Thoracic aorta (tissue), 2 donors: ENCODE results near the gene ALAD. TPM values are rescaled to one million over a fixed set of nuclear protein-coding genes. Genes with fewer than 3 reads are reported as not detected.

Experiments used
- ATAC-seq: fragments of 150-250 bp; one replicate; pipeline ENCODE4 v1.8.0; 2017; ENCODE audit warnings: low read depth; ENCODE audit not compliant: insufficient number of reproducible peaks, low FRiP score
- DNase-seq: peaks from one replicate; pipeline ENCODE4 v3.0.0-alpha.2; 2020; ENCODE audit warnings: low spot score
- H3K27ac ChIP-seq, 2 donors: fragments of 200-600 bp; sonication (generic); 1 replicate in 1 of 2; 2 replicates in 1 of 2; pipeline ENCODE4 v1.5.1; 2016; ENCODE audit warnings: mild to moderate bottlenecking in 2 of 2, moderate library complexity in 2 of 2
- H3K27me3 ChIP-seq: fragments of 200-600 bp; sonication (generic); replicated peaks from 2 replicates; pipeline ENCODE4 v1.6.0; 2016; ENCODE audit warnings: mild to moderate bottlenecking; ENCODE audit not compliant: insufficient read depth
- H3K36me3 ChIP-seq: fragments of 200-600 bp; sonication (generic); one replicate; pipeline ENCODE4 v1.5.1; 2016
- H3K4me1 ChIP-seq, 2 donors: fragments of 200-600 bp; sonication (generic); 1 replicate in 1 of 2; 2 replicates in 1 of 2; pipeline versions ENCODE4 v1.5.1 to v1.6.0; 2016; ENCODE audit warnings: low read depth in 2 of 2, mild to moderate bottlenecking in 1 of 2; ENCODE audit not compliant: control insufficient read depth in 1 of 2
- H3K4me3 ChIP-seq: fragments of 200-600 bp; sonication (generic); 2 replicates; pipeline ENCODE4 v1.5.1; 2016; ENCODE audit warnings: mild to moderate bottlenecking
- H3K9me3 ChIP-seq: fragments of 200-600 bp; sonication (generic); 2 replicates; pipeline ENCODE4 v1.5.1; 2016
- total RNA-seq, 2 donors: library from RNA; depleted of rRNA; stranded (reverse); fragments of >200 nt; gene quantifications; one replicate each; pipeline versions ENCODE4 v1.1.0 to v1.2.3, GENCODE V29; 2016
- TF ChIP-seq, protein P1 (sequence below): fragments of 200-600 bp; sonication (generic); IDR thresholded peaks from one replicate; pipeline ENCODE4 v1.5.1; 2019; ENCODE audit warnings: antibody characterized with exemption

ALAD gene
- total RNA-seq, 2 donors from 2014 or later: 23.0 to 26.0 TPM

DNA sequence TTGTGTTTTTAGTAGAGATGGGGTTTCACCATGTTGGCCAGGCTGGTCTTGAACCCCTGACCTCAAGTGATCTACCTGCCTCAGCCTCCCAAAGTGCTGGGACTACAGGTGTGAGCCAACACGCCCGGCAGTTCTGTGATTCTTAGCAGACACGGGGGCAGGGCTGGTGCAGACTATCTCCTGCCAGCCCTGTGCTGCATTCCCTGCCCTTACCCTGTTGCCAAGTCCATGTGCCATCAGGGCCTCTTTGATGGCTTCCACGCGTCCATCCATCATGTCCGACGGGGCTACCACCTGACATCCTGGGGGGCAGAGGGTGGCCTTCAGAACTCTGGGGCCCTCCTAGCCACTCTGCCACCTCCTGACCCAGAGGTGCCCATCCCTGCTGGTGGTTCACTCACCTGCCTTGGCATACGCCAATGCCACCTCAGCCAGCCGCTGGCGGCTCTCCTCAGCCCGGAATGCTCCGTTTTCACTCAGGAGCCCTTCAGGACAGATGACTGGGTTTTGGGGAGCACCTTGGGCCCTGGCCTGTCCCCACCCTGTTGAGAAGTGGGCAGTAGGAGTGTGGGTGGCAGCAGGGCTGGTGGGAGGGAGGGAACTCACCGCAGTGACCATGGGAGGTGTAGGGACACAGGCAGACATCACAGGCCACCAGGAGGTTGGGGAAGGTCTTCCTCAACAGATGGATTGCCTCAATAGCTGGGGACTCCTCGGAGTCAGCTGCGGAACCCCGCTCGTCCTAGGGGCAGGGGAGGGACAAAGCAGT, 10.7 kb downstream of the ALAD start:
- TF ChIP-seq, protein P1, sequence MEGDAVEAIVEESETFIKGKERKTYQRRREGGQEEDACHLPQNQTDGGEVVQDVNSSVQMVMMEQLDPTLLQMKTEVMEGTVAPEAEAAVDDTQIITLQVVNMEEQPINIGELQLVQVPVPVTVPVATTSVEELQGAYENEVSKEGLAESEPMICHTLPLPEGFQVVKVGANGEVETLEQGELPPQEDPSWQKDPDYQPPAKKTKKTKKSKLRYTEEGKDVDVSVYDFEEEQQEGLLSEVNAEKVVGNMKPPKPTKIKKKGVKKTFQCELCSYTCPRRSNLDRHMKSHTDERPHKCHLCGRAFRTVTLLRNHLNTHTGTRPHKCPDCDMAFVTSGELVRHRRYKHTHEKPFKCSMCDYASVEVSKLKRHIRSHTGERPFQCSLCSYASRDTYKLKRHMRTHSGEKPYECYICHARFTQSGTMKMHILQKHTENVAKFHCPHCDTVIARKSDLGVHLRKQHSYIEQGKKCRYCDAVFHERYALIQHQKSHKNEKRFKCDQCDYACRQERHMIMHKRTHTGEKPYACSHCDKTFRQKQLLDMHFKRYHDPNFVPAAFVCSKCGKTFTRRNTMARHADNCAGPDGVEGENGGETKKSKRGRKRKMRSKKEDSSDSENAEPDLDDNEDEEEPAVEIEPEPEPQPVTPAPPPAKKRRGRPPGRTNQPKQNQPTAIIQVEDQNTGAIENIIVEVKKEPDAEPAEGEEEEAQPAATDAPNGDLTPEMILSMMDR: no peak
- Histone ChIP-seq H3K27me3 (no peaks in the 10 kb centered on the region), H3K36me3 (peaks cover 40% of the 10 kb centered on the region), H3K9me3 (no peaks in the 10 kb centered on the region), H3K27ac (no peak overlapping the region), H3K4me1 (no peaks in the 10 kb centered on the region), H3K4me3 (no peak overlapping the region)
- ATAC-seq: no peak
- DNase-seq: no peak

DNA sequence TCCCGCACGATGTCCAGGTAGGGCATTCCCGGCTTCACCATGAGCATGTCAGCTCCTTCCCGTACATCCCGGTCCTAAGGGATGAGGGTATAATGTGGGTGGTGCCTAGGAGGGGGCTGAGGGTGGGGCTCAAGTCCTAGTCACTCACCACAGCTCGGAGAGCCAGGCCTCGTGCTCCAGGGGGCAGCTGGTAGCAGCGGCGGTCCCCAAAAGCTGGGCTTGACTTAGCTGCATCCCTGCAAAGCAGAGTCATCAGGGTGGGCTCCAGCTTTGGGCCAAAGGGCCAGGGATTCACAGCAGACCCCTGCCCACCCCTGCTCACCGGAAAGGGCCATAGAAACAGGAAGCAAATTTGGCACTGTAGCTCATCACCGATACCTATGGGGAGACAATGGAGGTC, 11.6 kb downstream of the ALAD start:
- ATAC-seq (no peak), DNase-seq (no peak)
- Histone ChIP-seq H3K4me3 (no peak overlapping the region), H3K4me1 (no peaks in the 10 kb centered on the region), H3K36me3 (peaks cover 40% of the 10 kb centered on the region), H3K9me3 (no peaks in the 10 kb centered on the region), H3K27ac (no peak overlapping the region), H3K27me3 (no peaks in the 10 kb centered on the region)
- TF ChIP-seq, protein P1: no peak

DNA sequence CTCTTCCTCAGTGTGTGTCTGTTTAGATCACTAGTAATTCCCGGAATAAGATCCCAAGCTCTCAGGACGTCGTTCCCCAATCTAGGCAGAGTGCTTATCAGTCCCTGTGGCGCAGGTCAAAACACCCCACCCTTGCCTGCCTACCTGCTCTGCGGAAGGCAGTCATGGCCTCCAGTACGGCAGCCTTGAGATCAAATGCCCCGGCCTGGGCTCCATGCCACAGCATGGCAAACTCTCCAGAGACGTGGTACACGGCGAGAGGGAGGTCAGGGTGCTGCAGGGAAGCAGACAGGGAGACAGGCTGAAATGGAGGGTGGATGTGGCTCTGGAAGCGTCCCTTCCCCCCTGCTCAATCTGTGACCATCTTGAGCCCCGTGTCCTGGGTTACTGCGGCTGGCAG, 12.3 kb downstream of the ALAD start:
- TF ChIP-seq, protein P1: no peak
- Histone ChIP-seq H3K27ac (no peak overlapping the region), H3K4me1 (no peaks in the 10 kb centered on the region), H3K27me3 (no peaks in the 10 kb centered on the region), H3K9me3 (no peaks in the 10 kb centered on the region), H3K36me3 (peaks cover 40% of the 10 kb centered on the region), H3K4me3 (no peak overlapping the region)
- no peak for ATAC-seq
- DNase-seq: no peak

DNA sequence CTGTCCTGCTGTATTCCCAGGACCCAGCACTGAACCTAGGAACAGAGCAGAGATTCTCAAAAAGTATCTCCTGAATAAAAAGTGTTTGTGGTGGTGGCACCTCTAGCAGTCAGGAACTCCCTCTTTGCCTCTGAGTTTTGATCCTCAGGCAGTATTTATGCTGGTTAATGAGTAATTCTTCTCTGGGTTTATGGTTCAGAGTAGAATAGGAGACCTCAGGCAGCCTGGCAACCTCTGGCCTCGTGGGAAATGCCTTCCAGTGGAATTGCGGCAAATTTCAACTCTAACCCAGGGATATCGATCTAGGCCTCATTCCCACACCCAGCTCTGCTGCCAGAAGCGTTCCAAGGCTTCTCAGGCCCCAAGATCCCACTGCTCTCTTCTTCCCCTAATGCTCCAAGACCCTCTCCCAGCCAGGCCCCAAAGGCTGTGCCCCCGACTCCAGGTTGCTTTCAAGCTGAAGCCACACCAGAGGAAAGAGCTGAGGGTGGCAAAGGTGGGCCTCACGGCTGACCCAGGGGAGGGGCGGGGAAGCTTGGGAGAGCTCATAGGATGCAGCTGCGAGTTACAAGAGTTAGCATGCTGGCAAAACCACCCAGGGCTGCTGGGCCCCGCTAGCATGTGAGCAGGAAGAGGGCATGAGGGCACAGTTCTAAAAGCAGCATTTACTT, 13.4 kb downstream of the ALAD start:
- Histone ChIP-seq H3K9me3 (no peaks in the 10 kb centered on the region), H3K36me3 (peaks cover 40% of the 10 kb centered on the region), H3K27ac (no peak overlapping the region), H3K4me1 (no peaks in the 10 kb centered on the region), H3K4me3 (no peak overlapping the region), H3K27me3 (no peaks in the 10 kb centered on the region)
- TF ChIP-seq, protein P1: no peak
- ATAC-seq (no peak), DNase-seq (no peak)

DNA sequence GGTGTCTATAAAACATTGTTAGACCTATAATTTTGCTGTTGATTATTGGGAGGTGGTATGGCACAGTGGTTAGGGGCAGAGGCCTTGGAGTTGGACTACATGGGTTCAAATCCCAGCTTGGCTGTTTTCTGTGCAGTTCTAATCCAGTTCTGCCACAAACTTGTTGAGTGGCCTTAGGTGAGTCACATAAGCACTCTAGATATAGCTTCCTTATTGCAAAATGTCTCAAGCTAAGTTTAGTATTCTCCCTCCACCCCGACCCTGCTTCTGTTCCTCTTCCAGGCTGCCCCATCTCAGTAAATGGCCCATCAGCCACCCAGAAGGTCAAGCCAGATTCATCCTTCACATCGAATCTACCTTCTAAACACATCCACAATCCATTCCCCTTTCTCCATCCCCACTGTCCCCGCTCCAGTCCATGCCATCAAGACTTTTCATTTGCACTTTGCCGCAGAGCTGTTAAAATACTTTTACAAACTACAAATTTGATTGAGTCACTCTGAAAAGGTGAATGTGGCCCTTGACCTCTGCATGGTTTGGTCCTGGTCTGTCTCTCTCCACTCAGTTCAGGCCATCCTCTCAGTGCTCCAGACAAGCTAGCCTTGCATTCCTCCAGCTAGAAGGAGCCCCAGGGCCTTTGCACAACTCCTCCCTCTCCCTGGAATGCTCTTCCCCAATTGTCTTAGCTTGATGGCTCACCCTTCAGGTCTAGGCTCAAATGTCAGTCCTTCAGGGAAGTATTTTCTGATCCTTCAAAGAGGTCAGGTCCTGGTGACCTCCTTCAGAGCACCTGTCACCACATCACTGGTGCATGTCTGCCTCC, 14.3 kb downstream of the ALAD start:
- Histone ChIP-seq H3K27ac (no peak overlapping the region), H3K27me3 (no peaks in the 10 kb centered on the region), H3K4me1 (no peaks in the 10 kb centered on the region), H3K36me3 (peaks cover 32% of the 10 kb centered on the region), H3K9me3 (no peaks in the 10 kb centered on the region), H3K4me3 (no peak overlapping the region)
- no peak for ATAC-seq
- DNase-seq: no peak
- TF ChIP-seq, protein P1: no peak
